ENCODE data around the gene ZNF785.

- no peak for TF ChIP-seq CTCF (conservative IDR thresholded peaks at IDR 0.05; ENCODE audit: low read depth in 2 of 2)
- no peak for TF ChIP-seq EZH2phosphoT487 (IDR thresholded peaks at IDR 0.05; ENCODE audit: unreplicated experiment)
- TF ChIP-seq JUNB (IDR thresholded peaks at IDR 0.05; ENCODE audit: unreplicated experiment), result no peak
- no peak for TF ChIP-seq REST (IDR thresholded peaks at IDR 0.05; ENCODE audit: unreplicated experiment)
- TF ChIP-seq NANOG (IDR thresholded peaks at IDR 0.05; ENCODE audit: borderline replicate concordance), result no peak
- TF ChIP-seq POLR2AphosphoS5 (IDR thresholded peaks at IDR 0.05; ENCODE audit: low read depth), result no peak
- no peak for TF ChIP-seq EZH2 (IDR thresholded peaks at IDR 0.05; ENCODE audit: low read depth, unreplicated experiment)
Observed at GRCh38 chr16:30555315-30556124, 30.0 kb downstream of the ZNF785 start.
